HCT116 (cell line): Measurements from ENCODE around the gene DENND1A. TPM values are rescaled to one million over a fixed set of nuclear protein-coding genes. Genes with fewer than 3 reads are reported as not detected.

Experiments
- ATAC-seq: fragments of 200-7000 bp; cut with Tn5 transposase; 2 replicates; pipeline ENCODE4 v1.9.1; 2020; ENCODE audit warnings: mild to moderate bottlenecking, moderate library complexity
- BruUV-seq: library from RNA; stranded (reverse); fragments of 400-500 nt; replicated peaks from 2 replicates; lab custom pipeline; 2021; lab: Mats Ljungman, UMichigan
- CTCF ChIA-PET: fragments of 300-600 bp; sonication (Branson Sonifier 250); formaldehyde crosslinking; loops from one replicate; lab custom pipeline; 2021; ENCODE audit warnings: antibody characterized with exemption; lab: Charles Lee
- POLR2A ChIA-PET: fragments of 300-600, 350-600 bp; sonication (Branson Sonifier 250); formaldehyde crosslinking; loops from one replicate; lab custom pipeline; 2021; ENCODE audit warnings: antibody characterized with exemption; lab: Charles Lee
- RAD21 ChIA-PET, 2 experiments: fragments of 300-600 bp; sonication (Branson Sonifier 250); formaldehyde crosslinking; loops; one replicate each; lab custom pipeline; 2023; ENCODE audit warnings: low total read pairs in 2 of 2; ENCODE audit not compliant: uncharacterized antibody in 2 of 2, unreplicated experiment in 2 of 2, low non-redundant PET in 1 of 2; lab: Charles Lee
- DNase-seq: peaks from one replicate; pipeline ENCODE4 v3.0.0-alpha.2; 2010; ENCODE audit warnings: low read depth, low spot score
- H2AFZ ChIP-seq: fragments of 200-600 bp; shearing (Covaris generic), sonication (generic); 2 replicates; pipeline ENCODE4 v1.6.1; 2017; ENCODE audit warnings: low read depth, mixed run types, mixed read lengths, antibody characterized with exemption, low read length; ENCODE audit not compliant: poor library complexity, severe bottlenecking
- H3K27ac ChIP-seq: 2 replicates; pipeline ENCODE4 v1.5.1; 2012; ENCODE audit warnings: low read depth, low read length
- H3K27me3 ChIP-seq: fragments of 200-600 bp; sonication (generic); 2 replicates; pipeline ENCODE4 v1.6.1; 2016; ENCODE audit warnings: mixed run types, low read length, mixed read lengths; ENCODE audit not compliant: insufficient read depth
- H3K36me3 ChIP-seq, 2 experiments: fragments of 200-500 bp in 1 of 2; fragments of 200-600 bp in 1 of 2; sonication (Bioruptor generic) in 1 of 2; sonication (generic) in 1 of 2; 2 replicates each; pipeline versions ENCODE4 v1.5.1 to v1.6.1; 2014 to 2016; ENCODE audit warnings: low read length in 2 of 2, inconsistent platforms in 1 of 2, mixed read lengths in 1 of 2, mixed run types in 1 of 2; ENCODE audit not compliant: insufficient read depth in 2 of 2, control insufficient read depth in 1 of 2
- H3K4me1 ChIP-seq, 2 experiments: fragments of 200-600 bp in 1 of 2; sonication (generic) in 1 of 2; 2 replicates each; pipeline versions ENCODE4 v1.5.1 to v1.6.1; 2012 to 2017; ENCODE audit warnings: low read length in 2 of 2, inconsistent platforms in 1 of 2, mild to moderate bottlenecking in 1 of 2, mixed read lengths in 1 of 2, mixed run types in 1 of 2, moderate library complexity in 1 of 2; ENCODE audit not compliant: insufficient read depth in 2 of 2, control insufficient read depth in 1 of 2
- H3K4me2 ChIP-seq: fragments of 200-600 bp; sonication (generic); 2 replicates; pipeline ENCODE4 v1.6.1; 2017; ENCODE audit warnings: mixed run types, low read length, mixed read lengths
- H3K4me3 ChIP-seq, 2 experiments: fragments of 200-600 bp in 1 of 2; sonication (generic) in 1 of 2; replicated peaks in 1 of 2; 2 replicates each; pipeline ENCODE4 v1.5.1; 2011 to 2016; ENCODE audit warnings: low read length in 2 of 2, control low read depth in 1 of 2, low read depth in 1 of 2, mild to moderate bottlenecking in 1 of 2, mixed read lengths in 1 of 2, mixed run types in 1 of 2
- H3K79me2 ChIP-seq: fragments of 200-600 bp; sonication (generic); 2 replicates; pipeline ENCODE4 v1.6.1; 2017; ENCODE audit warnings: mild to moderate bottlenecking, mixed run types, low read length, moderate library complexity, mixed read lengths; ENCODE audit not compliant: insufficient read depth
- H3K9ac ChIP-seq: fragments of 200-600 bp; sonication (generic); 2 replicates; pipeline ENCODE4 v1.6.1; 2016; ENCODE audit warnings: low read length, mixed read lengths
- H3K9me2 ChIP-seq: fragments of 200-600 bp; sonication (generic), shearing (Covaris generic); 2 replicates; pipeline ENCODE4 v1.6.1; 2017; ENCODE audit warnings: mixed run types, mild to moderate bottlenecking, moderate library complexity; ENCODE audit not compliant: insufficient read depth
- H3K9me3 ChIP-seq, 2 experiments: fragments of 200-500 bp in 1 of 2; fragments of 200-600 bp in 1 of 2; sonication (Bioruptor generic) in 1 of 2; sonication (generic) in 1 of 2; 2 replicates each; pipeline ENCODE4 v1.6.1; 2014 to 2017; ENCODE audit warnings: low read length in 2 of 2, mixed read lengths in 2 of 2, inconsistent platforms in 1 of 2, low read depth in 1 of 2, mild to moderate bottlenecking in 1 of 2, mixed run types in 1 of 2, moderate library complexity in 1 of 2; ENCODE audit not compliant: control insufficient read depth in 1 of 2, insufficient read depth in 1 of 2
- H4K20me1 ChIP-seq: fragments of 200-600 bp; sonication (generic), shearing (Covaris generic); 2 replicates; pipeline ENCODE4 v1.6.1; 2017; ENCODE audit warnings: mixed run types, mild to moderate bottlenecking, moderate library complexity; ENCODE audit not compliant: insufficient read depth
- CEBPB ChIP-seq: IDR thresholded peaks from 2 replicates; pipeline ENCODE4 v1.6.1; 2012; ENCODE audit warnings: low read depth
- EZH2phosphoT487 ChIP-seq: fragments of 200-600 bp; IDR thresholded peaks from 2 replicates; pipeline ENCODE4 v1.6.1; 2018; ENCODE audit warnings: antibody characterized with exemption, borderline replicate concordance
- FOSL1 ChIP-seq: IDR thresholded peaks from 2 replicates; pipeline ENCODE4 v1.6.1; 2012; ENCODE audit warnings: low read depth
- JUND ChIP-seq: IDR thresholded peaks from 2 replicates; pipeline ENCODE4 v1.6.1; 2012
- POLR2AphosphoS5 ChIP-seq: IDR thresholded peaks from 2 replicates; pipeline ENCODE4 v1.6.1; 2011; ENCODE audit warnings: mild to moderate bottlenecking, low read depth, low read length, moderate library complexity
- RAD21 ChIP-seq: IDR thresholded peaks from 2 replicates; pipeline ENCODE4 v1.6.1; 2012; ENCODE audit warnings: low read depth, mild to moderate bottlenecking
- SRF ChIP-seq: IDR thresholded peaks from 2 replicates; pipeline ENCODE4 v1.6.1; 2012; ENCODE audit warnings: low read depth
- ZBTB33 ChIP-seq: IDR thresholded peaks from 2 replicates; pipeline ENCODE4 v1.6.1; 2011; ENCODE audit warnings: mild to moderate bottlenecking, low read length, moderate library complexity; ENCODE audit not compliant: insufficient replicate concordance; ENCODE audit errors: extremely low read depth
- ZNF274 ChIP-seq: fragments of 200-500 bp; sonication (Bioruptor generic); IDR thresholded peaks from 2 replicates; pipeline ENCODE4 v1.6.1; 2014; ENCODE audit warnings: mild to moderate bottlenecking, low read depth, low read length, inconsistent platforms
- intact Hi-C: fragments of 100-400 bp; cut with micrococcal nuclease; formaldehyde crosslinking; loops from 2 replicates; pipeline ENCODE4 v1.10.0; 2022
- total RNA-seq: library from RNA; stranded (reverse); gene quantifications from one replicate; pipeline ENCODE4 v1.2.1, GENCODE V29; 2021; ENCODE audit not compliant: unreplicated experiment

DENND1A gene
- total RNA-seq, 1 experiment from 2014 or later = 33.0 TPM

GRCh38 chr9:123972618-123973017, 42.7 kb upstream of the DENND1A start:
- no peak for DNase-seq
- H2AFZ ChIP-seq = no peak overlapping the region
- H3K4me3 ChIP-seq = no peak overlapping the region
- H3K9me3 ChIP-seq = peaks cover 0 to 10% of the 10 kb centered on the region in 2 experiments; a peak in 1 of 4 replicates
- no peaks in the 10 kb centered on the region for H4K20me1 ChIP-seq
- H3K4me2 ChIP-seq = no peak overlapping the region
- no peaks in the 10 kb centered on the region for H3K36me3 ChIP-seq
- H3K9ac ChIP-seq = no peak overlapping the region
- RAD21 ChIA-PET = no interaction called here
- H3K9me2 ChIP-seq = no peaks in the 10 kb centered on the region
- POLR2A ChIA-PET = no interaction called here
- no TSS peak for BruUV-seq
- TF ChIP-seq FOSL1 = no peak
- no peak for TF ChIP-seq CEBPB
- no peak for TF ChIP-seq SRF
- TF ChIP-seq POLR2AphosphoS5 = no peak
- no peak for TF ChIP-seq ZNF274
- TF ChIP-seq EZH2phosphoT487 = no peak
- no peak for TF ChIP-seq ZBTB33
- TF ChIP-seq, all 23 proteins: peak for 0
- Histone ChIP-seq H3K27me3 (no peaks in the 10 kb centered on the region), H3K27ac (no peak overlapping the region), H3K4me1 (no peaks in the 10 kb centered on the region), H3K79me2 (no peaks in the 10 kb centered on the region)
- intact Hi-C loops = no loop called here
- no peak for ATAC-seq
- CTCF ChIA-PET = no interaction called here

GRCh38 chr9:123967323-123967722, 37.4 kb upstream of the DENND1A start:
- Histone ChIP-seq H3K4me1 (no peaks in the 10 kb centered on the region), H3K4me3 (no peak overlapping the region), H3K27me3 (0 out of 2 replicates have a peak, but pooled peaks cover 2% of the 10 kb centered on the region), H3K9ac (no peak overlapping the region), H2AFZ (no peak overlapping the region), H4K20me1 (no peaks in the 10 kb centered on the region), H3K9me2 (no peaks in the 10 kb centered on the region), H3K79me2 (no peaks in the 10 kb centered on the region), H3K27ac (no peak overlapping the region), H3K4me2 (no peak overlapping the region), H3K9me3 (no peaks in the 10 kb centered on the region; a peak in 1 of 4 replicates), H3K36me3 (no peaks in the 10 kb centered on the region)
- intact Hi-C loops = no loop called here
- ATAC-seq = no peak
- CTCF ChIA-PET = no interaction called here
- POLR2A ChIA-PET = no interaction called here
- TF ChIP-seq POLR2AphosphoS5 = no peak
- no peak for TF ChIP-seq ZBTB33
- no peak for TF ChIP-seq ZNF274
- no peak for TF ChIP-seq JUND
- TF ChIP-seq RAD21 = no peak
- no peak for TF ChIP-seq EZH2phosphoT487
- RAD21 ChIA-PET = no interaction called here
- BruUV-seq = no TSS peak
- DNase-seq = no peak
